Activated CD8-positive, alpha-beta T cell treated with anti-CD3 and anti-CD28 coated beads for 36 hours (primary cell): Measurements from ENCODE around the gene FILIP1L. TPM values are rescaled to one million over a fixed set of nuclear protein-coding genes. Genes with fewer than 3 reads are reported as not detected.

Experiments used
- ATAC-seq: fragments of 200-7000 bp; cut with Tn5 transposase; one replicate; pipeline ENCODE4 v1.10.0; 2021; ENCODE audit warnings: mild to moderate bottlenecking, moderate library complexity
- CTCF ChIA-PET: fragments of 350-600 bp; sonication (Branson Sonifier 250); formaldehyde crosslinking; loops from one replicate; lab custom pipeline; 2021; ENCODE audit warnings: antibody characterized with exemption; lab: Charles Lee
- POLR2A ChIA-PET: fragments of 350-600 bp; sonication (Branson Sonifier 250); formaldehyde crosslinking; loops from one replicate; lab custom pipeline; 2021; ENCODE audit warnings: antibody characterized with exemption; lab: Charles Lee
- DNase-seq: peaks from one replicate; pipeline ENCODE4 v3.0.0-alpha.2; 2020
- H3K27ac Mint-ChIP-seq: one replicate; pipeline ENCODE4 v1.8.0; 2021; ENCODE audit warnings: mild to moderate bottlenecking, mixed read lengths
- H3K27me3 Mint-ChIP-seq: one replicate; pipeline ENCODE4 v1.8.0; 2021; ENCODE audit warnings: mixed read lengths
- H3K36me3 Mint-ChIP-seq: one replicate; pipeline ENCODE4 v1.8.0; 2021; ENCODE audit warnings: low read depth, mixed read lengths
- H3K4me1 Mint-ChIP-seq: one replicate; pipeline ENCODE4 v1.8.0; 2021; ENCODE audit warnings: low read depth, mixed read lengths
- H3K4me3 Mint-ChIP-seq: one replicate; pipeline ENCODE4 v1.8.0; 2021; ENCODE audit warnings: mild to moderate bottlenecking, moderate library complexity, mixed read lengths
- H3K9me3 Mint-ChIP-seq: one replicate; pipeline ENCODE4 v1.8.0; 2021; ENCODE audit warnings: mixed read lengths
- CTCF ChIP-seq: fragments of 200-600 bp; IDR thresholded peaks from one replicate; pipeline ENCODE4 v1.8.0; 2022; ENCODE audit warnings: antibody characterized with exemption, mild to moderate bottlenecking
- intact Hi-C: fragments of 100-400 bp; cut with micrococcal nuclease; formaldehyde crosslinking; loops from one replicate; pipeline ENCODE4 v1.10.0; 2022
- total RNA-seq, 2 experiments: library from RNA; stranded (reverse); gene quantifications; one replicate each; pipeline ENCODE4 v1.2.3, GENCODE V29; 2021

The FILIP1L gene
- total RNA-seq, 2 experiments from 2014 or later = 0.11 to 0.13 TPM

- H3K4me3 Mint-ChIP-seq = no peak overlapping the region
- peaks cover 17% of the 10 kb centered on the region for H3K4me1 Mint-ChIP-seq
- DNase-seq (no peak), ATAC-seq (no peak)
- peaks cover 10% of the 10 kb centered on the region for H3K36me3 Mint-ChIP-seq
- intact Hi-C loops = no loop called here
- no peak overlapping the region for H3K27ac Mint-ChIP-seq
- no peaks in the 10 kb centered on the region for H3K27me3 Mint-ChIP-seq
- ChIA-PET CTCF (interaction anchor here (0.7 to 1.0 kb wide), 4 partner anchors 14 to 170 kb away, joined by 3 read pairs; no protein-coding TSS in a partner anchor), POLR2A (interaction anchor here (0.6 kb wide), 1 partner anchor 42 kb away, joined by 3 read pairs; no protein-coding TSS in a partner anchor)
- no peak for TF ChIP-seq CTCF
- H3K9me3 Mint-ChIP-seq = no peaks in the 10 kb centered on the region
Observed at GRCh38 chr3:100006570-100007271, 107.6 kb downstream of the FILIP1L start.

- H3K27me3 Mint-ChIP-seq = no peaks in the 10 kb centered on the region
- no peak for DNase-seq
- no peak overlapping the region for H3K27ac Mint-ChIP-seq
- H3K36me3 Mint-ChIP-seq = peaks cover 5% of the 10 kb centered on the region
- peaks cover 17% of the 10 kb centered on the region for H3K4me1 Mint-ChIP-seq
- H3K9me3 Mint-ChIP-seq = no peaks in the 10 kb centered on the region
- no peak overlapping the region for H3K4me3 Mint-ChIP-seq
- no peak for TF ChIP-seq CTCF
- POLR2A ChIA-PET = no interaction called here
- CTCF ChIA-PET = interaction anchor here (1.0 kb wide), 1 partner anchor 63 kb away, joined by 3 read pairs; no protein-coding TSS in a partner anchor
- intact Hi-C loops = no loop called here
- ATAC-seq = no peak
Observed at GRCh38 chr3:100005665-100006393, 108.5 kb downstream of the FILIP1L start.

GRCh38 chr3:100004931-100005330 lies 109.4 kb downstream of the FILIP1L start:
- H3K9me3 Mint-ChIP-seq = no peaks in the 10 kb centered on the region
- ChIA-PET CTCF (no interaction called here), POLR2A (no interaction called here)
- H3K4me3 Mint-ChIP-seq = no peak overlapping the region
- peaks cover 15% of the 10 kb centered on the region for H3K4me1 Mint-ChIP-seq
- intact Hi-C loops = no loop called here
- DNase-seq (no peak), ATAC-seq (no peak)
- H3K36me3 Mint-ChIP-seq = peaks cover 4% of the 10 kb centered on the region
- TF ChIP-seq CTCF = no peak
- no peak overlapping the region for H3K27ac Mint-ChIP-seq
- H3K27me3 Mint-ChIP-seq = no peaks in the 10 kb centered on the region

- ChIA-PET CTCF (no interaction called here), POLR2A (no interaction called here)
- Mint-ChIP-seq H3K4me3 (no peak overlapping the region), H3K27me3 (no peaks in the 10 kb centered on the region), H3K9me3 (no peaks in the 10 kb centered on the region), H3K36me3 (peaks cover 5% of the 10 kb centered on the region), H3K4me1 (peaks cover 7% of the 10 kb centered on the region), H3K27ac (no peak overlapping the region)
- no peak for ATAC-seq
- intact Hi-C loops = no loop called here
- no peak for TF ChIP-seq CTCF
- no peak for DNase-seq
Observed at GRCh38 chr3:100003609-100004503, 110.4 kb downstream of the FILIP1L start.
